HG03280 (cell line): ENCODE data around the gene CPTP.
A peak's percentile ranks its signal among the peaks of the same experiment; 100 is the strongest.

ENCODE experiments used
- ATAC-seq: cut with Tn5 transposase; IDR thresholded peaks from one replicate; pipeline ENCODE4 v1.9.1; 2021; ENCODE audit warnings: mild to moderate bottlenecking, moderate library complexity; ENCODE audit not compliant: unreplicated experiment

Gene CPTP

GRCh38 chr1:1324524-1325287 is at the start of gene CPTP, which contains the start of gene INTS11:
Gene CPTP (plus strand): TSS chr1:1324802. CDS start chr1:1326911, 2,109 bp downstream.
Gene INTS11 (minus strand): TSS chr1:1324660. CDS start chr1:1324608, 52 bp downstream.
- ATAC-seq = peak; percentile 81

- no peak for ATAC-seq
These were observed 49.6 kb upstream of the CPTP start for GRCh38 chr1:1274931-1275431.

DNA sequence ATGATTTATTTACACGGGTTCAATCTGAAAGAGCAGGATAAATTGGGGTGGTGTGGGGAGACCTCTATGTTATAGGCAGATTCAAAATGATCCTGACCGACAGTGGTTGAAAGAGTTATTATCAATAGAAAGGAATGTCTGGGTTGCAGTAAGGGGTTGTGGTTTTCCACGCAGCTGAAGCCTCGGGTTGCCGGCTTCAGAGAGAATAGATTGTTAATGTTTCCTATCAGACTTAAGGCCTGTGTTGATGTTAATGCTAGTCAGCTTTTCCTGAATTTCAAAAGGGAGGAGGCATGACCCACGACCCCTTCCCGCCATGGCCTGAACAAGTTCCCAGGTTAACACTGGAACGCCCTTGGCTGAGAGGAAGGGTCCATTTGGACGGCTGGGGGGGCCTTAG is 48.8 kb upstream of the CPTP start:
- no peak for ATAC-seq

DNA sequence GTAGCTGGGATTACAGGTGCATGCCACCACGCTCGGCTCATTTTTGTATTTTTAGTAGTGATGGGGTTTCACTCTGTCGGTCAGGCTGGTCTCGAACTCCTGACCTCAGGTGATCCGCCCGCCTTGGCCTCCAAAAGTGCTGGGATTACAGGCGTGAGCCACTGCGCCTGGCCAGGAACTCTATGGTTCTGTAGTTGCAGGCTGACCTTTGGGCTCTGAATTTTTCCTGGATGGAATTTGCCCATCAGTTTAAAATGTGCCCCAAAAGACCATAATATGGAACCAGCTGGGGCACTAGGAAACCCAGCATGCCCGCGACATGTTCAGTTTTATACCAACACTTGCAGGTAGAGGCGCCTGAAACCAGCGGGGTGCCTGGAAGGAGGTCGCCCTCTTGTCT is 46.0 kb upstream of the CPTP start:
- no peak for ATAC-seq

GRCh38 chr1:1279028-1279427 is 45.6 kb upstream of the CPTP start:
- ATAC-seq = no peak

- no peak for ATAC-seq
These were observed 43.7 kb upstream of the CPTP start for GRCh38 chr1:1280782-1281481.

DNA sequence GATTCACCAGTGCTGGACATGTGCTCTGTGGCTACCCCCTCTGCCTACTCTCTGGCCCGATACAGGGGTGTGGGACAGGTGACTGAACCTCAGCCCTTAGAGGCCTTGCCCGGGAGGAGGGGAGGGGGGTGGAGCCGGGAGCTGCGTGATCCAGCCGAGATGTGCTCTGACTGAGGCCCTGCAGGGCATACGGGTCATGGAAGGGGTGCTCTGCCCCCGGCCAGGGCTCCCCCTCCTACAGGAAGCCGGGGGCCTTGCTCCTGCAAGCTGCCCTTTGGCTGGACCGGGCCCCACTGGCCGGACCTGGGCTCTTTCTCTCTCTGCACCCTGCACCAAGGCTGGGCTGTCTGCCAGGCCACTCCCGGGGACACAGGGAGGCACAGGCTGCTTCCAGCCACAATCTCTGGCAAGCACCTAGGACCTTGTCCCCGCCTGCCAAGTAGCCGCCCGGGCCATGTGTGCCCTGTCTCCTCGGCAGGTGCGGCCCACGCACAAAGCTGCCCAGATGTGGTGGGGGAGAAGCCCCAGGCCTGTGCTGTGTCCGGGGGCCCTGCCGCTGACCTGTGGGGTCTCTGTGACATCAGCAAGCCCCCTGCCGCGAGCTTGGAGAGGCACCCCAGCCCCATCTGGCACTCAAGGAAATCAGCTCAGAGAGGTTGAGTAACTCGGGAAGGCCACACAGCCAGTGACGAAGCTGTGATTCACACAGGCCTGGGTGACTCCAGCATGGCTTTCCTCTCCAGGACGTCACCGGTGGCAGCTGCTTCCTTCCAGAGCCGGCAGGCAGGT is 42.9 kb upstream of the CPTP start:
- ATAC-seq = no peak

DNA sequence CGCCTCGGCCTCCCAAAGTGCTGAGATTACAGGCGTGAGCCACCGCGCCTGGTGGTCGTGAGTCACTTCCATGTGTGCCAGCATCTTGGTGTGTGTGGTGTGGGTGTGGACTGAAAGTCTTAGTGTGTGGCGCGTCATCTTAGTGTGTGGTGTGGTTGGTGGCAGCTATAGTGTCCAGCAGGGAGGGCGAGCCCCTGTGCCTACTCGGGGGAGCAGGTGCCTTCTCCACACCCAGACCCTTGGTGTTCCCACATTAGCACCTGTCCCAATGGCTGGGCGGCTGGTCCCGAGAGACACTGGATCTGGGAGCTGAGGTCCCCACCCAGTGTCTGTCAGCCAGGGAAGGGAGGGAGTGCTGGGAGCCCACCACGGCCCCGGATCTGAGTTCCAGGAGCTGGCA is 41.6 kb upstream of the CPTP start:
- ATAC-seq = no peak

GRCh38 chr1:1283821-1284220 is 40.8 kb upstream of the CPTP start:
- ATAC-seq = no peak

GRCh38 chr1:1284221-1285101 is 40.1 kb upstream of the CPTP start:
- no peak for ATAC-seq

DNA sequence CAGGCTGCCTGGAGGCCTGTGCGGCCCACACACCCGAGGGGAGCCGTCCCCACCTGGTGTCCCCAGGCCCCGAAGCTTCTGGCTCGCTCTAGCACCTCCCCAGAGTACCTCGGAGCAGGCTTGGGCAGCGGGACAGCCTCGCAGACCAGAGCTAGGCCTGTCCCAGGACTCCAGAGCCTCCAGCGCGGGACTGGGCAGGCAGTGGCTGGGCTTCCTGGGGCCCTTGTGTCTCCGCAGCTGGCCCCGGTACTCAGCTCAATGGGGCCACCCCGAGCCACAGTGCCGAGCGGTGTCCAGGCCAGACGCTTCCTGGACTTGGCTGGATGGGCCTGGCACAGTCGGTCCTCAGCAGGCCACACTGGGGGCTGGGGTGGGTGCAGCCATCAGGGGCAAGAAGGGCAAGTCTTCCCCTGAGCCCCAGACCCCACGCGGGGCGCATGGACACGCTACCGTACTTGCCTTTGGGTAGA is 39.5 kb upstream of the CPTP start:
- no peak for ATAC-seq

GRCh38 chr1:1285611-1286311 is 38.8 kb upstream of the CPTP start:
- ATAC-seq = no peak

GRCh38 chr1:1286313-1287261 is 38.0 kb upstream of the CPTP start:
- ATAC-seq = no peak

- no peak for ATAC-seq
These were observed 37.1 kb upstream of the CPTP start for GRCh38 chr1:1287288-1288110.

- no peak for ATAC-seq
These were observed 34.3 kb upstream of the CPTP start for GRCh38 chr1:1290238-1290731.

- ATAC-seq = no peak
These were observed 33.5 kb upstream of the CPTP start for GRCh38 chr1:1291023-1291528.
